ENCODE data around the gene MUC20. TPM values are rescaled to one million over a fixed set of nuclear protein-coding genes. Genes with fewer than 3 reads are reported as not detected.
A peak's percentile ranks its signal among the peaks of the same experiment; 100 is the strongest.

Gene MUC20
- total and polyA plus RNA-seq, 9 of the 15 experiments (the other 6 are each of a cell fraction or from before 2014, with no cell fraction given), result 0.03 to 0.23 (median 0.15) TPM; not detected in 3

DNA sequence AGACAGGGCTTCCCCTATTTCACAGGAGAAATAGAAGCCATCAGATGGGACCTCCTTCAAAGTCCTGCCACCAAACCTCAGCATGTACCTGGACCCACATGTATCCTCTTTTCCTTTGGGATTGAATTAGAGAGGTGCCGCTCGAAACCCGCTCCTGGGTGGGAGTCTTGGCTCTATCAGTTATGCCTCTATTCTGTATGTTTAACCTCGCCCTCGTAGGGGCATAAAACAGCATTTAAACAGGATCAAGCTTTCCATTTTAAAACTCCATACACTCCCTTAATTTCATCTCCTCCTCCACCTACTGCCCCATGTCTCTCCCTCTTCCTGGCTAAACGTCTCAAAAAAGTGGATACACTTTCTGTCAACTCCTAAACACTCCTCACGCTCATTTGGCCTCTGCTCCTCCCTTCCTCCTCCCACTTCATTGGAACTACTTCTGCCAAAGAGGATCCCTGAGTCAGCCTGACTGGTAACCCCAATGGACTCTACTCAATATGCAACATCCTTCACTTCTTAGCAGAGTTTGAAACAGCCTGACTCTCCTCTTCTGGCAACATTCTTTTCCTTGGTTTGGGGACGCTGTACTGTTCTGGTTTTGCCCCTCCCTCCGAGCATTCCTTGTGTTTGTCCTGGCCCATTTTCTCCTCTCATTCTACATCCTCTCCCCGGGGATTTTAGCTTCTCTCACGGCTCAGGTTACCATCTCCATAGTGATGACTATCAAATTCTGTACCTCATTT is 23.0 kb upstream of the MUC20 start (continued):
- TF ChIP-seq ZBTB11 (CRISPR knock-in tag; IDR thresholded peaks at IDR 0.05), result 0 out of 6 replicates have a peak, but pooled peaks of 1 of the 3 experiments have one; percentile 13
- peak; percentile 77; the same call in 1 of the 2 replicates for TF ChIP-seq NFXL1 (CRISPR knock-in tag; IDR thresholded peaks at IDR 0.05)
- no peak for TF ChIP-seq NR4A1 (CRISPR knock-in tag; IDR thresholded peaks at IDR 0.05)
- no peak for TF ChIP-seq NR4A1 (tag; IDR thresholded peaks at IDR 0.05)
- TF ChIP-seq ZNF668 (CRISPR knock-in tag; IDR thresholded peaks at IDR 0.05), result no peak
- TF ChIP-seq MYBL2 (IDR thresholded peaks at IDR 0.05; ENCODE audit: low read depth), result no peak
- no peak for TF ChIP-seq MYBL2 (CRISPR knock-in tag; IDR thresholded peaks at IDR 0.05; ENCODE audit: borderline replicate concordance)
- no peak for TF ChIP-seq DDX20 (tag; IDR thresholded peaks at IDR 0.05; ENCODE audit: low read depth)
- peak; percentile 9 for TF ChIP-seq PHF20 (IDR thresholded peaks at IDR 0.05; ENCODE audit: partially characterized antibody)
- TF ChIP-seq ZEB2 (IDR thresholded peaks at IDR 0.05), result peak; percentile 84; the same call in 1 of the 2 replicates
- no peak; the same call in 1 of the 2 replicates for TF ChIP-seq POLR2AphosphoS2 (IDR thresholded peaks at IDR 0.05; ENCODE audit: low read length)
- no peak for TF ChIP-seq XRCC5 (IDR thresholded peaks at IDR 0.05; ENCODE audit: low read depth, low read length)
- peak in 1 of 2 experiments; percentile 71; a peak in 1 of 3 replicates for TF ChIP-seq CBX3 (IDR thresholded peaks at IDR 0.05; ENCODE audit: borderline replicate concordance in 1 of 2, low read length in 2 of 2)
- TF ChIP-seq THRB (CRISPR knock-in tag; conservative IDR thresholded peaks at IDR 0.05), result peak; percentile 88
- no peak for TF ChIP-seq RBM22 (IDR thresholded peaks at IDR 0.05; ENCODE audit: low read depth, low read length, poor library complexity, severe bottlenecking)
- TF ChIP-seq ZC3H11A (IDR thresholded peaks at IDR 0.05; ENCODE audit: low read depth, low read length), result peak; percentile 69; the same call in 1 of the 2 replicates
